H9 (cell line): ENCODE measurements around the gene TSTD2. TPM values are rescaled to one million over a fixed set of nuclear protein-coding genes. Genes with fewer than 3 reads are reported as not detected.
"Not testable (repeated sequence)": the region's sequence is repeated elsewhere in the genome, so short reads cannot be mapped to it uniquely, and the experiment has no call there.

Source experiments
- DNase-seq: peaks from one replicate; pipeline ENCODE4 v3.0.0-alpha.2; 2017
- H2AFZ ChIP-seq: one replicate; pipeline ENCODE4 v1.6.1; 2013; ENCODE audit warnings: mild to moderate bottlenecking, low read length, control low read depth, moderate library complexity
- H2AK5ac ChIP-seq: 2 replicates; pipeline ENCODE4 v1.6.1; 2013; ENCODE audit warnings: low read length, control low read depth, mixed read lengths; ENCODE audit not compliant: insufficient read length
- H2BK120ac ChIP-seq: one replicate; pipeline ENCODE4 v1.6.1; 2013; ENCODE audit warnings: low read depth, mild to moderate bottlenecking, low read length, control low read depth, inconsistent platforms; ENCODE audit not compliant: poor library complexity, severe bottlenecking
- H2BK12ac ChIP-seq: 2 replicates; pipeline ENCODE4 v1.6.1; 2013; ENCODE audit warnings: low read length, control low read depth, mixed read lengths, low read depth; ENCODE audit not compliant: insufficient read length
- H2BK15ac ChIP-seq: 2 replicates; pipeline ENCODE4 v1.6.1; 2013; ENCODE audit warnings: low read depth, low read length, control low read depth
- H2BK20ac ChIP-seq: one replicate; pipeline ENCODE4 v1.6.1; 2013; ENCODE audit warnings: low read depth, mild to moderate bottlenecking, low read length, control low read depth, inconsistent platforms; ENCODE audit not compliant: poor library complexity, severe bottlenecking
- H2BK5ac ChIP-seq: 2 replicates; pipeline ENCODE4 v1.6.1; 2013; ENCODE audit warnings: low read length, control low read depth, mixed read lengths; ENCODE audit not compliant: insufficient read length
- H3K14ac ChIP-seq: 2 replicates; pipeline ENCODE4 v1.6.1; 2013; ENCODE audit warnings: low read length, control low read depth; ENCODE audit not compliant: insufficient read depth
- H3K18ac ChIP-seq: 2 replicates; pipeline ENCODE4 v1.6.1; 2013; ENCODE audit warnings: low read depth, mild to moderate bottlenecking, mixed read lengths, low read length, control low read depth; ENCODE audit not compliant: insufficient read length
- H3K23ac ChIP-seq: 2 replicates; pipeline ENCODE4 v1.6.1; 2013; ENCODE audit warnings: low read length, control low read depth, mixed read lengths, low read depth; ENCODE audit not compliant: insufficient read length
- H3K23me2 ChIP-seq: 2 replicates; pipeline ENCODE4 v1.6.1; 2013; ENCODE audit warnings: low read depth, mild to moderate bottlenecking, mixed read lengths, low read length, control low read depth; ENCODE audit not compliant: insufficient read length, poor library complexity, severe bottlenecking
- H3K27ac ChIP-seq: 2 replicates; pipeline ENCODE4 v1.5.1; 2013; ENCODE audit warnings: low read length, control low read depth, mixed read lengths, low read depth; ENCODE audit not compliant: insufficient read length
- H3K27me3 ChIP-seq: 2 replicates; pipeline ENCODE4 v1.6.1; 2013; ENCODE audit warnings: low read length, control low read depth, inconsistent platforms; ENCODE audit not compliant: insufficient read depth
- H3K4ac ChIP-seq: 2 replicates; pipeline ENCODE4 v1.6.1; 2013; ENCODE audit warnings: low read depth, mild to moderate bottlenecking, control low read depth, inconsistent platforms, low read length, moderate library complexity
- H3K4me1 ChIP-seq: 2 replicates; pipeline ENCODE4 v1.6.1; 2013; ENCODE audit warnings: low read length, control low read depth, inconsistent platforms; ENCODE audit not compliant: insufficient read depth
- H3K4me2 ChIP-seq: 2 replicates; pipeline ENCODE4 v1.6.1; 2013; ENCODE audit warnings: low read length, control low read depth, mixed read lengths; ENCODE audit not compliant: insufficient read length, insufficient read depth
- H3K56ac ChIP-seq: 2 replicates; pipeline ENCODE4 v1.6.1; 2013; ENCODE audit warnings: low read depth, mild to moderate bottlenecking, mixed read lengths, low read length, control low read depth; ENCODE audit not compliant: insufficient read length
- H3K79me1 ChIP-seq: 2 replicates; pipeline ENCODE4 v1.6.1; 2013; ENCODE audit warnings: low read depth, mild to moderate bottlenecking, moderate library complexity, low read length, control low read depth, inconsistent platforms; ENCODE audit not compliant: insufficient read depth, poor library complexity, severe bottlenecking
- H3K79me2 ChIP-seq: 2 replicates; pipeline ENCODE4 v1.6.1; 2013; ENCODE audit warnings: low read length, control low read depth, inconsistent platforms; ENCODE audit not compliant: insufficient read depth
- H3K9ac ChIP-seq: 2 replicates; pipeline ENCODE4 v1.6.1; 2013; ENCODE audit warnings: low read length, control low read depth, mixed read lengths; ENCODE audit not compliant: insufficient read length; ENCODE audit errors: extremely low read depth
- H3K9me3 ChIP-seq: one replicate; pipeline ENCODE4 v1.6.1; 2013; ENCODE audit warnings: low read depth, low read length, inconsistent platforms; ENCODE audit not compliant: control insufficient read depth
- H3T11ph ChIP-seq: one replicate; pipeline ENCODE4 v1.6.1; 2013; ENCODE audit warnings: mild to moderate bottlenecking, low read length, control low read depth, inconsistent platforms
- H4K20me1 ChIP-seq: one replicate; pipeline ENCODE4 v1.6.1; 2013; ENCODE audit not compliant: control insufficient read depth, insufficient read length, insufficient read depth
- H4K5ac ChIP-seq: 2 replicates; pipeline ENCODE4 v1.6.1; 2013; ENCODE audit warnings: low read depth, mild to moderate bottlenecking, mixed read lengths, low read length, control low read depth; ENCODE audit not compliant: insufficient read length
- H4K8ac ChIP-seq: replicated peaks from 2 replicates; pipeline ENCODE4 v1.6.1; 2013; ENCODE audit warnings: low read length, control low read depth, mixed read lengths, low read depth; ENCODE audit not compliant: insufficient read length
- H4K91ac ChIP-seq: 2 replicates; pipeline ENCODE4 v1.6.1; 2013; ENCODE audit warnings: low read depth, mild to moderate bottlenecking, moderate library complexity, mixed read lengths, low read length, control low read depth; ENCODE audit not compliant: insufficient read length
- H3K27ac Mint-ChIP-seq, 3 experiments: 2 replicates in 2 of 3; 3 replicates in 1 of 3; pipeline ENCODE4 v1.8.0; 2020 to 2021; ENCODE audit warnings: mixed read lengths in 3 of 3, mild to moderate bottlenecking in 1 of 3, moderate library complexity in 1 of 3
- H3K27me3 Mint-ChIP-seq: 2 replicates; pipeline ENCODE4 v1.8.0; 2021; ENCODE audit warnings: low read depth, mild to moderate bottlenecking, moderate library complexity, mixed read lengths
- H3K36me3 Mint-ChIP-seq, 3 experiments: 2 replicates in 2 of 3; 3 replicates in 1 of 3; pipeline ENCODE4 v1.8.0; 2020 to 2021; ENCODE audit warnings: low read depth in 3 of 3, mixed read lengths in 3 of 3; ENCODE audit not compliant: insufficient read depth in 1 of 3
- H3K4me1 Mint-ChIP-seq, 2 experiments: 2 replicates each; pipeline ENCODE4 v1.8.0; 2020; ENCODE audit warnings: mixed read lengths in 2 of 2
- H3K4me3 Mint-ChIP-seq, 2 experiments: 2 replicates in 1 of 2; 3 replicates in 1 of 2; pipeline ENCODE4 v1.8.0; 2020 to 2021; ENCODE audit warnings: mild to moderate bottlenecking in 2 of 2, mixed read lengths in 2 of 2, moderate library complexity in 1 of 2
- H3K9me3 Mint-ChIP-seq, 2 experiments: 2 replicates in 1 of 2; 3 replicates in 1 of 2; pipeline ENCODE4 v1.8.0; 2020; ENCODE audit warnings: mild to moderate bottlenecking in 2 of 2, mixed read lengths in 2 of 2, moderate library complexity in 1 of 2
- WGBS: extraction: QIAGEN DNeasy Blood & Tissue Kit; methylation state at CpG from one replicate; pipeline ENCODE4 v1.1.7; 2013; ENCODE audit warnings: missing lambda C conversion rate, low lambda C conversion rate, mixed read lengths; ENCODE audit not compliant: insufficient read length; ENCODE audit errors: extremely low coverage; 5-methylcytosine and 5-hydroxymethylcytosine counted together
- total RNA-seq: library from RNA; stranded (reverse); gene quantifications from 2 replicates; pipeline ENCODE4 v1.2.1, GENCODE V29; 2021

The TSTD2 gene
- total RNA-seq, 1 experiment from 2014 or later, result 23.5 TPM

DNA sequence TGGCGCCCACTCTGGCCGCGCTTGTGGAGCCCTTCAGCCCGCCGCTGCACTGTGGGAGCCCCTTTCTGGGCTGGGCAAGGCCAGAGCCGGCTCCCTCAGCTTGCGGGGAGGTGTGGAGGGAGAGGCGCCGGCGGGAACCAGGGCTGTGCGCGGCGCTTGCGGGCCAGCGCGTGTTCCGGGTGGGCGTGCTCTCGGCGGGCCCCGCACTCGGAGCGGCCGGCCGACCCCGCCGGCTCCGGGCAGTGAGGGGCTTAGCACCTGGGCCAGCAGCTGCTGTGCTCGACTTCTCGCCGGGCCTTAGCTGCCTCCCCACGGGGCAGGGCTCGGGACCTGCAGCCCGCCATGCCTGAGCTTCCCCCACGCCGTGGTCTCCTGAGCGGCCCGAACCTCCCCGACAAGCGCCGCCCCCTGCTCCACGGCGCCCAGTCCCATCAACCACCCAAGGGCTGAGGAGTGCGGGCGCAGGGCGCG is 59.0 kb downstream of the TSTD2 start:
- H3K9me3 ChIP-seq, H2AK5ac ChIP-seq, H3K9me3 Mint-ChIP-seq, H3K14ac ChIP-seq, H3K27ac Mint-ChIP-seq, H3T11ph ChIP-seq, H3K79me2 ChIP-seq, H3K23me2 ChIP-seq, H3K27me3 ChIP-seq, H4K8ac ChIP-seq, H3K9ac ChIP-seq, H3K79me1 ChIP-seq, H3K4me1 Mint-ChIP-seq, H2BK15ac ChIP-seq, H3K56ac ChIP-seq, H4K5ac ChIP-seq, H4K20me1 ChIP-seq, H2BK5ac ChIP-seq, H3K36me3 Mint-ChIP-seq, H2BK120ac ChIP-seq, H3K18ac ChIP-seq, DNase-seq, H3K23ac ChIP-seq, H3K4me2 ChIP-seq, H3K27me3 Mint-ChIP-seq, H2BK12ac ChIP-seq, H3K27ac ChIP-seq, H3K4ac ChIP-seq, H2AFZ ChIP-seq, H2BK20ac ChIP-seq, H3K4me3 Mint-ChIP-seq, H3K4me1 ChIP-seq, H4K91ac ChIP-seq: not testable (repeated sequence)
- no CpG with 5 or more reads among the region's 47 CpGs for WGBS
